Endothelial cell (in vitro differentiated cells): ENCODE data around the gene SRMS. TPM values are rescaled to one million over a fixed set of nuclear protein-coding genes. Genes with fewer than 3 reads are reported as not detected.

ENCODE experiments used
- DNase-seq: peaks from one replicate; pipeline ENCODE4 v3.0.0; 2021; ENCODE audit warnings: low spot score
- H3K27ac Mint-ChIP-seq: one replicate; pipeline ENCODE4 v1.8.0; 2021; ENCODE audit warnings: mixed read lengths, inconsistent platforms; ENCODE audit not compliant: unreplicated experiment
- H3K27me3 Mint-ChIP-seq: one replicate; pipeline ENCODE4 v1.8.0; 2021; ENCODE audit warnings: mild to moderate bottlenecking, moderate library complexity, mixed read lengths, inconsistent platforms; ENCODE audit not compliant: unreplicated experiment
- H3K36me3 Mint-ChIP-seq: one replicate; pipeline ENCODE4 v1.8.0; 2021; ENCODE audit warnings: mild to moderate bottlenecking, low read depth, mixed read lengths, inconsistent platforms; ENCODE audit not compliant: unreplicated experiment
- H3K4me1 Mint-ChIP-seq: one replicate; pipeline ENCODE4 v1.8.0; 2021; ENCODE audit warnings: mild to moderate bottlenecking, mixed read lengths, inconsistent platforms; ENCODE audit not compliant: unreplicated experiment
- H3K4me3 Mint-ChIP-seq: one replicate; pipeline ENCODE4 v1.8.0; 2021; ENCODE audit warnings: mild to moderate bottlenecking, mixed read lengths, inconsistent platforms; ENCODE audit not compliant: unreplicated experiment
- H3K9me3 Mint-ChIP-seq: one replicate; pipeline ENCODE4 v1.8.0; 2021; ENCODE audit warnings: mixed read lengths, inconsistent platforms; ENCODE audit not compliant: unreplicated experiment
- total RNA-seq: library from RNA; stranded (reverse); fragmentation: NEBNext Ultra II Directional; extraction: Animal tissue kit (Norgen Biotek cat#: 25700); gene quantifications from one replicate; pipeline ENCODE4 v1.2.1, GENCODE V29; 2021; ENCODE audit not compliant: unreplicated experiment
- TF ChIP-seq, protein P1 (sequence below): fragments of 200-600 bp; sonication (generic); IDR thresholded peaks from one replicate; pipeline ENCODE4 v1.5.0; 2021; ENCODE audit warnings: antibody characterized with exemption; ENCODE audit not compliant: unreplicated experiment

SRMS gene
- total RNA-seq, 1 donor from 2014 or later: not detected

DNA sequence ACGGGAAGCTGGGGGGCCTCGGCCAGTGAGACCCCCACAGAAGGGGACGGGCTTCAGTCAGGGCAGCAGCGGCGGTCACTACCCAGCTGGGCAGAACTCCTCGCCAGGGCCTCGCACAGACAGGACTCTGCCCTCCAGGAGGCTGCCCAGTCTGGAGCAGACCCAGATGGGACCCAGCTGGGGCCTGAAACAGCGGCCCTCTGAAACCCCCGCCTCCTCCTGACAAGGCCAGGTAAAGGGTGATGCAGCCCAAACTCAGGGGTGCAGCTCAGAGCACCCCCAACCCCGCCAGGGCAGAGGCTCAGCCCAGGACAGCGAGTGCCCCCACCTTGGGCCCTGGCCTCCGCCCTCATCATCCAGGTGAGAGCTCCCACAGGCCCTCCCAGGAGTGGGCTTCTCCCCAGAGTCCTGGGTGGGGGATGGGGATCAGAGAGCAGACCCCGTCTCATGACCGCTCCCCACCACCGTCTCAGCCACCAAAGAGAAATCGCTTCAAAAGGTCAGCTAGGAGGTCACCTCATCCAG, 50.9 kb downstream of the SRMS start:
- Mint-ChIP-seq H3K27me3 (peaks cover 11% of the 10 kb centered on the region), H3K4me3 (no peak overlapping the region)
- no peak for DNase-seq

GRCh38 chr20:63495741-63496595, 51.6 kb downstream of the SRMS start:
- Mint-ChIP-seq H3K36me3 (peaks cover 15% of the 10 kb centered on the region), H3K27ac (no peak overlapping the region), H3K4me3 (no peak overlapping the region), H3K4me1 (no peaks in the 10 kb centered on the region), H3K27me3 (peaks cover 13% of the 10 kb centered on the region), H3K9me3 (no peaks in the 10 kb centered on the region)
- TF ChIP-seq, protein P1, sequence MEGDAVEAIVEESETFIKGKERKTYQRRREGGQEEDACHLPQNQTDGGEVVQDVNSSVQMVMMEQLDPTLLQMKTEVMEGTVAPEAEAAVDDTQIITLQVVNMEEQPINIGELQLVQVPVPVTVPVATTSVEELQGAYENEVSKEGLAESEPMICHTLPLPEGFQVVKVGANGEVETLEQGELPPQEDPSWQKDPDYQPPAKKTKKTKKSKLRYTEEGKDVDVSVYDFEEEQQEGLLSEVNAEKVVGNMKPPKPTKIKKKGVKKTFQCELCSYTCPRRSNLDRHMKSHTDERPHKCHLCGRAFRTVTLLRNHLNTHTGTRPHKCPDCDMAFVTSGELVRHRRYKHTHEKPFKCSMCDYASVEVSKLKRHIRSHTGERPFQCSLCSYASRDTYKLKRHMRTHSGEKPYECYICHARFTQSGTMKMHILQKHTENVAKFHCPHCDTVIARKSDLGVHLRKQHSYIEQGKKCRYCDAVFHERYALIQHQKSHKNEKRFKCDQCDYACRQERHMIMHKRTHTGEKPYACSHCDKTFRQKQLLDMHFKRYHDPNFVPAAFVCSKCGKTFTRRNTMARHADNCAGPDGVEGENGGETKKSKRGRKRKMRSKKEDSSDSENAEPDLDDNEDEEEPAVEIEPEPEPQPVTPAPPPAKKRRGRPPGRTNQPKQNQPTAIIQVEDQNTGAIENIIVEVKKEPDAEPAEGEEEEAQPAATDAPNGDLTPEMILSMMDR: peak; percentile 90
- peak; percentile 82 for DNase-seq

More for the DNA sequence above, 50.9 kb downstream of the SRMS start:
- TF ChIP-seq, protein P1: no peak
- peaks cover 2% of the 10 kb centered on the region for H3K4me1 Mint-ChIP-seq
- H3K9me3 Mint-ChIP-seq: no peaks in the 10 kb centered on the region
- no peak overlapping the region for H3K27ac Mint-ChIP-seq
- H3K36me3 Mint-ChIP-seq: peaks cover 12% of the 10 kb centered on the region

DNA sequence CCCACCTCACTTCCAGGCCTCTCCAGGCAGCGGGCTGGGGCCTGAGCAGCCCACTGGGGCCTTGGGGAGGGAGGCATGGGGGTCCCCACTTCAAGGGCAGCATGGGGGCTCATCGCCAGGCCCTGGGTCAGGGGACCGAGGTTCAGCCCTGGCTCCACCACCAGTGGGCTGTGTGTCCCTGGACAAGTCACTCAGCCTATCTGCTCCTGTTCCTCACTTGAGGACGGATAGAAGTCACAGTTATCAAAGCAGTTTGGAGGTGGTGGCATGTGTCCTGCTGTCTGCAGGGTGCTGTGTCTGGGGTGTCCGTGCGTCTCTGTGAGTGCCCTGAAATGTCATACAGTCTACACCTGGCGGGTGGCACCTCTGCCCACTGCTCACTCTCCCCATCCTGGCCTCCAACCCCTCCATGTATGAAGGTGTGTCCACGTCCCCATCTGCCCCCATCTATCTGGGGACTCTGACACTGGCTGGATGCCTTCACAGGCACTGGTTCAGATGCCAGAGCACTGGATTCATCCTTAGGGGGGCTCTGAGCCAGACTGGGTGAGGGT, 52.3 kb downstream of the SRMS start:
- Mint-ChIP-seq H3K9me3 (no peaks in the 10 kb centered on the region), H3K4me1 (no peaks in the 10 kb centered on the region), H3K27ac (no peak overlapping the region), H3K4me3 (no peak overlapping the region), H3K36me3 (peaks cover 15% of the 10 kb centered on the region), H3K27me3 (peaks cover 13% of the 10 kb centered on the region)
- TF ChIP-seq, protein P1: no peak
- DNase-seq: no peak

GRCh38 chr20:63494420-63495166, 53.0 kb downstream of the SRMS start:
- TF ChIP-seq, protein P1: no peak
- no peaks in the 10 kb centered on the region for H3K4me1 Mint-ChIP-seq
- H3K27me3 Mint-ChIP-seq: peaks cover 13% of the 10 kb centered on the region
- DNase-seq: no peak
- H3K27ac Mint-ChIP-seq: no peak overlapping the region
- H3K4me3 Mint-ChIP-seq: no peak overlapping the region
- peaks cover 15% of the 10 kb centered on the region for H3K36me3 Mint-ChIP-seq
- no peaks in the 10 kb centered on the region for H3K9me3 Mint-ChIP-seq
